ENCODE results near the gene FCHSD2. TPM values are rescaled to one million over a fixed set of nuclear protein-coding genes. Genes with fewer than 3 reads are reported as not detected.

The FCHSD2 gene
- total RNA-seq, 2 donors from 2014 or later: 36.0 to 48.0 TPM

GRCh38 chr11:72965672-72966071, 176.4 kb downstream of the FCHSD2 start:
- intact Hi-C loops (cut with DNase I): no loop called here
- ATAC-seq (peak in 1 of 2 donors; percentile 52), DNase-seq (no peak)

DNA sequence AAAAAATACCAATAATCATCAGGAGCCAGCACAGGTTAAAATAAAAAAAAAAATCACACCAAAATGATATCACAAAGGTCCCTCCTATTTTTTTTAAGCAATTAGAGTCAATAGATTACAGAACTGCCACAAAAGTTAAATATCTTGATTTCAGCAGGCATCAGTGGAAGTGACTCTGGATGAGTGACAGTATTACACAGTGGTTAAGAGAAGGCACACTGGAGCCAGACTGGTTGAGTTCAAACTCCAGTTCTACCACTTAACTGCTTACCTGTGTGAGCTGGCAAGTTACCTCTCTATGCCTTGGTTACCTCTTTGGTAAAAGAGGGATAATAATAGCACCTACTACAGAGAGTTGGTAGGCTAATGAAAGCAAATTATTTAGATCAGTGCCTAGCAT, 179.4 kb downstream of the FCHSD2 start:
- ATAC-seq: no peak
- intact Hi-C loops (cut with DNase I): no loop called here
- no peak for DNase-seq

DNA sequence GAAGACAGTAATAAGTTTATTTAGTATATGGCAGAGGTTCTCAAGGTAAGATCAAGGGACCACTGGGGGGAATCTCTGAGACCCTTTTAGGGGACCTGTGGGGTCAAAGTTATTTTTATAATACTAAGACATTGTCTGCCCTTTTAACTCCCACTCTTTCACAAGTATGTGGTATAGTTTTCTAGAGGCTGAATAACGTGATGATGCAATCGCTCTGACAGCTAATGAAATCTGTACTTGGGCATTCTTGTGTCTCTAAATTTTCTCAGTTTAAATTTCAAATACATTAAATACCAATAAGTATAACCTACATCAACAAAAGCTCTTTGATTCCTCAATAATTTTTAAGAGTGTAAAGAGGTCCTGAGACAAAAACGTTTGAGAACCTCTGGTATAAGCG, 180.0 kb downstream of the FCHSD2 start:
- DNase-seq (no peak), ATAC-seq (no peak)
- intact Hi-C loops (cut with DNase I): no loop called here

- DNase-seq: no peak
- ATAC-seq: peak in 1 of 2 donors; percentile 79
- intact Hi-C loops (cut with DNase I): no loop called here
Observed at GRCh38 chr11:72959998-72960731, 182.0 kb downstream of the FCHSD2 start.

DNA sequence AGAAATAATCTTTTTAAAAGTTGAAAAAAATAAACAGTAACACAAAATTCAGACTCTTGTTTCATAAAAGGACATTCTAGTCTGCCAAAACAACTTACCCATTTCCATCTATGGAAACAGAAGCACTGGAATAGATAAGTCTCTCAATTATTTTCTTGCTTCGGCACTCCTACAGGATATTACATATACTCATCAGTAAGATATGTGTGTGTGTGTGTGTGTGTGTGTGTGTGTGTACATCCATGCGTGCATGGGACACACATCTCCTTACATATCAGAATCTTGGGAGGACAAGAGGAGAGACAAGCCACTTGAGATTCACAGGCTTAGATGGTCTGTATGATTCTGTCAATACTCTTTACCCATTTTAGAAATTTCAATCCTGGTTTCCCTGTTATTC, 183.3 kb downstream of the FCHSD2 start:
- intact Hi-C loops (cut with DNase I): no loop called here
- DNase-seq (no peak), ATAC-seq (no peak)

DNA sequence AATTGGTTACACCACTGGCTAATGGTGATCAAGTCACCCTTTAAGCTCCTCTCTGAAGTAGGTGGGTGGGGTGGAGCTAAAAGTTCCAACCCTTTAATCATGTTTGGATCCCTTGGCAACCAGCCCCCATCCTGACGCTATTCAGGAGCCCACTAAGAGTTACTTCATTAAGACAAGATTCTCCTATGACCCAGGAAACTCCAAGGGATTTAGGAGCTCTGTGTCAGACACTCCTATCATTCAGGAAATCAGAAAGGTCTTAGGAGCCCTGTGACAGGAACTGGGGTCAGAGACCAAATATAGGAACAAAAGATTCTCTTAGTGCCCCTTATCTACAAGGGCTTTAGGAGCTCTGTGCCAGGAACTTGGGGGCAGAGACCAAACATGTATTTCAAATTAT, 186.7 kb downstream of the FCHSD2 start:
- ATAC-seq (no peak), DNase-seq (no peak)
- intact Hi-C loops (cut with DNase I): no loop called here

DNA sequence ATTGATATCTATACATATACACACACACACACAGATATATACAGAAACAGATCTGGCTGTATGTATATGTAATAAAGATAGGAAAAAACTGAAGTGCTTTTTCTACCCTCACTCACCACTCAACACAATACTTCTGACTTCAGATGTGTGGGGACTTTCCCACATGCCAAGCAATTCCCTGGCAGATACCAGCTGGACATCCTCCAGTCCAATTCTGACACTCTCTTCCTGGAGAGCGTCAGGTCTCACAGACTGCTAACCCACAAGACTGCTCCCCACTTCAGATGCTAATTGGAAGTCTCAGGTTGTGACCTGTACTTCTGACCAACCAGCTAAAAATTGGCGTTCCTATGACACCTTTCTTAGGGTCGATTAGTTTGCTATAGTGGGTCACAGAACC, 187.3 kb downstream of the FCHSD2 start:
- no peak for DNase-seq
- peak; percentile 87 to 89 for ATAC-seq
- intact Hi-C loops (cut with DNase I): no loop called here

DNA sequence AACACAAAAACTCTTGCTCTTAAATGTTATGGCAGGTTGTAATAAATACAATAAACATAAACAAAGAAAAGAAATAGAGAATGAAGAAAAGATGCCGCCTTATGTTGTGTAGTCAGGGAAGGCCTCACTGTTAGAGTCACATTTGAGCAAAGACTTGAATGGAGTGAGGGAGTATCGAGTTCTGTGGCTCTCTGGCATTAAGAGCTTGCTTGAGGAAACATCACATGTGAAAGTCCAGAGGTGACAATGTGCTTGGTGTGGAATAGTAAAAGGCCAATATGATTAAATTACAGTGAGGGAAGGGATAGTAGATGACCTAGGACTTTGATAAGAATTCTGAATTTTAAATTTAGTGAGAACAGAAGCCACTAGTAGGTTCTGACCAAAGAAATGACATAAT, 188.5 kb downstream of the FCHSD2 start:
- intact Hi-C loops (cut with DNase I): no loop called here
- no peak for ATAC-seq
- DNase-seq: no peak

DNA sequence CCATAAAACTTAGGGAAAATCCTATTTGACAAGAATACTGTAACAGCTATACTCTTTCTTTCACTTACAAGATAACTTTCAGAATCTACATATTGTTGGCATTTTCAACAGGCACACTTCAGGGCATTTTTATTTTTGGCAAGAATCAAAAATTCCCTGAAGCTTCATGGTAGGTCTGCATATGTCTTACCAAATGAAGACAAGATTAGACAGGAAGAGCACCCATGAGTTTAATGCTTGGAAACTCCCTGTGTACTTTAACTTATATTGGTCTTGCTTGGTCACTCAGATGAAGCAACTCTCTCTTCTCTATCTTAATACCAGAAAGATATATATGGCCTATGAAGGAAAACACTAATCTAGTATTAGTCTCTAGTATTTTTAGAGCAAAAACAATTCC, 190.2 kb downstream of the FCHSD2 start:
- DNase-seq (no peak), ATAC-seq (no peak)
- intact Hi-C loops (cut with DNase I): no loop called here

DNA sequence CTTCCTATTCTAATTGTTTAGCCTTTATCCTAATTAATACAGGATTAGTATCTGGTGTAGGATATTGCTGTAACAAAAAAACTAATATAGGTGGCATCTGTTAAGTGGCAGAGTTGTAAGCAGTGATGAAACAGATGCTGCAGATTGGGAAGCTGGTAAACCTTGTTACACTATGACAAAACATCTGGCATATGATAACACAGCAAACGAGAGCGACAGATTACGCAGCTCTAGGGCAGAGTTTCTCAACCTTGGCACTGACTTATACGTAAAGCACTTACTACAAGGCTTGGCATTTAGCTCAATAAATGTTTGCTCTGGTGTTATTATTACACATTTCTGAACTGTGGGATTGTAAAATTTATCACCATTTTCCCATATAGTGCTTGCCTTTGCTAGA, 190.9 kb downstream of the FCHSD2 start:
- intact Hi-C loops (cut with DNase I): no loop called here
- ATAC-seq (peak; percentile 44 to 54), DNase-seq (no peak)

- intact Hi-C loops (cut with DNase I): no loop called here
- DNase-seq (no peak), ATAC-seq (no peak)
Observed at GRCh38 chr11:72950685-72951084, 191.4 kb downstream of the FCHSD2 start.

DNA sequence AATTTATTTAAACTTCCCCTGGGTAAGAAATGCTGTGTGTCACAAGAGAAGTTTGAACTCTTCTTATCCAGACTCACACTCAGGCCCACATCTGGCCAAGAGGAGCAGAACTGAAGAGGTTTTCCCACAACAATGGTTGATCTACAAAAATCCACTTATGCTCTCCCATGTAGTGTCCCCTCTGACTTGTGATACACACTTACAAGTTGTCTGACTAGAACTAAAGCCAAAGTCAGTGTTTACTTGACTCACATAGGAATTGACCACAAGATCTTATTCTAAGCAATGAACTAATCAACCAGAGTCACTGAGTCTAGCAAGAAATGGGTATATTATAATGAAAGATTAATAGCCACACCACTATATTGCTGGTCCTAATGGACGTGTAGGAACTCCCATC, 194.9 kb downstream of the FCHSD2 start:
- no peak for ATAC-seq
- no peak for DNase-seq
- intact Hi-C loops (cut with DNase I): no loop called here

- intact Hi-C loops (cut with DNase I): no loop called here
- DNase-seq: no peak
- ATAC-seq: no peak
Observed at GRCh38 chr11:72943664-72944063, 198.5 kb downstream of the FCHSD2 start.

DNA sequence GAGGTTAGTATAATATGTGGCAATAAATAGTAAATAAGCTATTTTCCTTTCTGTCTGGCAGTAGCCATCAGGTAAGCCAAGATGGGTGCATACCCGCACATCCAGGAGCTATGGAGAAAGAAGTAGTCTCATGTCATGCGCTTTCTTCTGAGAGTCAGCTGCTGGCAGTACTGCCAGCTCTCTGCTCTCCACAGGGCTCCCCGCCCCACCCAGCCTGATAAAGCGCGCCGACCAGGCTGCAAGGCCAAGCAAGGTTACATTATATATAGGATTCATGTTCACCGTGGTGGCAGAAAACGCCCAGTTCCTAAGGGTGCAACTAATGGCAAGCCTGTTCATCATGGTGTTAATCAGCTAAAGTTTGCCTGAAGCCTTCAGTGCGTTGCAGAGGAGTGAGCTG, 201.7 kb downstream of the FCHSD2 start:
- ATAC-seq (no peak), DNase-seq (no peak)
- intact Hi-C loops (cut with DNase I): no loop called here

DNA sequence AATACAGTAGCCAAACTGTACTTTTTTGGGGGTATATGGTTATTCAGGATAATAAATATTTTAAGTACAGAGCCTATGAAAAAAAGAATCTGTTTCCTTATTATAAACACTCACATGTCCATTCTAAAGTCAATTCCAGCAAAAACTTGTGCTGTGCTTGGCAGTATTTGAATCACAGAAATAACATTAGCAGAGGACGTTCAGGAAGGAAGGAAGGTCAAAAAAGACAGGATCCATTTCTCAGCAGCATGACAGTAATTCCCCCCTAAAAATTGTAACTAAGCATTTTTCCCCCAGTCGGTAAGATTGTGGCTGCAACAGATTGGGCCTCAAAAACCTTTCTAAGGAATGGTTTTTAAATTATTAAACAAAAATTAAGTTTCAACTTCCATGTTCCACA, 203.1 kb downstream of the FCHSD2 start:
- ATAC-seq: no peak
- intact Hi-C loops (cut with DNase I): no loop called here

DNA sequence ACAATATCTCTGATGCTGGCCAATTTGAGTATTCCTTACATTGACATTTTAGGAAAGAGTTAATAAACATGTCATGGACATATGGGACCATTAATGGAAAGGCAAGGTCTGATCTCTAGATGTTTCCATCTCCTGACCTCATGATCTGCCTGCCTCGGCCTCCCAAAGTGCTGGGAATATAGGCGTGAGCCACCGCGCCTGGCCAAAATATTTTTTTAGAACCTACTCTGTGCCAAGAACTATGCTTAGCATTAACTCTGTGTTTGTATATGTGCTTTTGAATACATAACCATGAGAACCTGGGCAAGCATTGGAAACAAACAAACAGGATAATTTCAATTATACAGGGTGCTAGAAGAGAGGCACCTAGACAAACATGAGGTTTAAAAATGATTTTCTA, 204.7 kb downstream of the FCHSD2 start:
- DNase-seq: no peak

More for the DNA sequence above, 203.1 kb downstream of the FCHSD2 start:
- no peak for DNase-seq

GRCh38 chr11:72935700-72936099, 206.4 kb downstream of the FCHSD2 start:
- intact Hi-C loops (cut with DNase I): no loop called here
- ATAC-seq: no peak
- DNase-seq: no peak

More for the DNA sequence above, 204.7 kb downstream of the FCHSD2 start:
- ATAC-seq: no peak
- intact Hi-C loops (cut with DNase I): no loop called here

DNA sequence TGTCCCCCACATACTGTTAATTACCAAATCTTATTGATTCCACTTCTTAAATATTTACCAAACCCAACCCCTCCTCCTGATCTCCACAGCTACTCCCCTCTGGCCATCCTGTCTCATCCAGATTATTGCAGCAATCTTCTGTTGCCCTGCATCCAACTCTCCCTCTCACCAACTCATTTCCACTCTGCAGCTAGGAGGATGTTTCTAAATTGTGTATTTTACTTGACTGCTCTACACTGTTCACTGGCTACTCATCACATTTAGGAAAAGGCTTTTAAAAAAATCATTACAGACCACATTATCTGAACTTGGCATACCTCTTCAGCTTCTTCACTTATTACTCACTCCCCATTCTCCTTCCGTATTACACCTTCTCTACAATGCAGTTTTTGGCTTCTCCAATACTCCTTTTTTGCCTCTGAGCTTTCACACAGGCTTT, 210.0 kb downstream of the FCHSD2 start:
- DNase-seq (no peak), ATAC-seq (peak; percentile 23 to 93)
- intact Hi-C loops (cut with DNase I): no loop called here

GRCh38 chr11:72930008-72930407, 212.1 kb downstream of the FCHSD2 start:
- intact Hi-C loops (cut with DNase I): no loop called here
- peak in 1 of 2 donors; percentile 21 for ATAC-seq
- no peak for DNase-seq

DNA sequence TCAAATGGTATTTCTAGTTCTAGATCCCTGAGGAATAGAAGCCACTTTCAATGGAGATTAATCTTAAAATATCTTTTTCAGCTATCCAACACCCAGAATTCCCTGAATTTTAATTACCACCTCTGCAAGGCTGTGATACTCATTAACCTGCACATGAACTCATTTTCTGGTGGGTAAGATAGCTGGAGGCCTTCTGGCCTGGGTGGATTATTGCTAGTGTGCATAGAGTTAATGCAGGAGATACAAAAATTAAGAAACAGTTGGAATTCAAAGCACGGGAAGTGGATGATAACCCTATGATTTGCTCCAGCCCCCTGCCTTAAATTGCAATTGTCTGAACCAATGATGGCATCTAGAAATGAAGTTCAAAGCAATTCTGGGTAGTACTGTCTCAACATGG, 212.9 kb downstream of the FCHSD2 start:
- no peak for DNase-seq
- intact Hi-C loops (cut with DNase I): loop anchor here in 1 of 2 donors (5.0 kb wide), 1 partner anchor 248 kb away; no protein-coding TSS in a partner anchor

GRCh38 chr11:72927380-72927779, 214.7 kb downstream of the FCHSD2 start:
- ATAC-seq: no peak
- no peak for DNase-seq
- intact Hi-C loops (cut with DNase I): loop anchor here in 1 of 2 donors (5.0 kb wide), 1 partner anchor 250 kb away; no protein-coding TSS in a partner anchor

More for the DNA sequence above, 212.9 kb downstream of the FCHSD2 start:
- ATAC-seq: no peak
